HUDEP-2 (cell line): ENCODE results near the gene PRKCZ.

Source experiments
- DNase-seq, 76 experiments: peaks; one replicate each; lab custom pipeline; 2025; ENCODE audit not compliant: unreplicated experiment in 76 of 76; lab: John Stamatoyannopoulos, UW

Gene PRKCZ

GRCh38 chr1:2060072-2060471, 9.9 kb downstream of the PRKCZ start:
- DNase-seq = no peak

GRCh38 chr1:2060535-2060934, 10.3 kb downstream of the PRKCZ start:
- no peak for DNase-seq

- no peak for DNase-seq
These were observed 11.0 kb downstream of the PRKCZ start for GRCh38 chr1:2061065-2061778.

GRCh38 chr1:2065699-2066098, 15.5 kb downstream of the PRKCZ start:
- no peak for DNase-seq

GRCh38 chr1:2067393-2067792, 17.2 kb downstream of the PRKCZ start:
- DNase-seq = no peak

GRCh38 chr1:2067981-2068380, 17.8 kb downstream of the PRKCZ start:
- DNase-seq = no peak

GRCh38 chr1:2068951-2069350, 18.7 kb downstream of the PRKCZ start:
- DNase-seq = no peak

- DNase-seq = no peak
These were observed 19.8 kb downstream of the PRKCZ start for GRCh38 chr1:2070016-2070415.

GRCh38 chr1:2070800-2071530, 20.8 kb downstream of the PRKCZ start:
- no peak for DNase-seq

- no peak for DNase-seq
These were observed 22.0 kb downstream of the PRKCZ start for GRCh38 chr1:2072109-2072806.

GRCh38 chr1:2072891-2073290, 22.7 kb downstream of the PRKCZ start:
- DNase-seq = no peak

- no peak for DNase-seq
These were observed 23.4 kb downstream of the PRKCZ start for GRCh38 chr1:2073382-2074230.

GRCh38 chr1:2074396-2074795, 24.2 kb downstream of the PRKCZ start:
- DNase-seq = no peak

- no peak for DNase-seq
These were observed 24.9 kb downstream of the PRKCZ start for GRCh38 chr1:2074944-2075740.

GRCh38 chr1:2076826-2077225, 26.6 kb downstream of the PRKCZ start:
- no peak for DNase-seq

GRCh38 chr1:2078170-2078569, 28.0 kb downstream of the PRKCZ start:
- DNase-seq = no peak

GRCh38 chr1:2079396-2080085, 29.3 kb downstream of the PRKCZ start:
- no peak for DNase-seq

GRCh38 chr1:2080140-2080539, 29.9 kb downstream of the PRKCZ start:
- no peak for DNase-seq

GRCh38 chr1:2080884-2081283, 30.7 kb downstream of the PRKCZ start:
- no peak for DNase-seq
